ENCODE data around the gene PHF19. TPM values are rescaled to one million over a fixed set of nuclear protein-coding genes. Genes with fewer than 3 reads are reported as not detected.

Gene PHF19
- polyA plus RNA-seq, 3 donors: 12.6 to 61.0 (median 12.7) TPM

GRCh38 chr9:120870206-120870605 lies 6.8 kb downstream of the PHF19 start:
- 17% methylated on average over 6 of the region's 9 CpGs for WGBS (ENCODE audit: insufficient coverage)
- Mint-ChIP-seq H3K4me1 (peaks cover 39% of the 10 kb centered on the region), H3K9me3 (no peaks in the 10 kb centered on the region), H3K27ac (peak overlapping the region; percentile 75 to 99 (median 94)), H3K4me3 (peak overlapping the region in 1 of 2 donors; percentile 35), H3K36me3 (peaks cover 50 to 65% of the 10 kb centered on the region in 2 donors), H3K27me3 (ENCODE audit: low read depth in 3 of 3) (no peaks in the 10 kb centered on the region)
- Histone ChIP-seq H3K27ac (ENCODE audit: low read depth in 1 of 2, low read length in 2 of 2) (peak overlapping the region; percentile 10 to 95), H4K20me1 (ENCODE audit: insufficient read depth, low read length) (no peaks in the 10 kb centered on the region), H3K36me3 (replicated peaks in 1 of 2; ENCODE audit: control insufficient read depth in 1 of 2, insufficient read depth in 2 of 2, low read length in 2 of 2) (peaks cover 32 to 54% of the 10 kb centered on the region in 2 donors), H2AFZ (ENCODE audit: insufficient read depth, low read depth, low read length, poor library complexity, severe bottlenecking) (peak overlapping the region; percentile 87), H3K27me3 (ENCODE audit: control insufficient read depth in 2 of 2, insufficient read depth in 2 of 2, low read length in 2 of 2) (no peaks in the 10 kb centered on the region), H3K9ac (ENCODE audit: insufficient read depth, low read length, poor library complexity, severe bottlenecking) (no peak overlapping the region), H3K4me2 (replicated peaks; ENCODE audit: extremely low read depth, low read length, poor library complexity, severe bottlenecking) (no peak overlapping the region), H3K79me2 (ENCODE audit: insufficient read depth, low read length) (peaks cover 58% of the 10 kb centered on the region), H3K4me1 (ENCODE audit: control insufficient read depth in 1 of 2, insufficient read depth in 2 of 2, low read length in 2 of 2) (peaks cover 29 to 35% of the 10 kb centered on the region in 2 donors), H3K4me3 (replicated peaks in 1 of 3; ENCODE audit: low read depth in 2 of 3, low read length in 3 of 3) (no peak overlapping the region), H3K9me3 (replicated peaks in 1 of 2; ENCODE audit: control insufficient read depth in 1 of 2, insufficient read depth in 1 of 2, low read length in 2 of 2) (no peaks in the 10 kb centered on the region)
- no peak for TF ChIP-seq CTCF (IDR thresholded peaks at IDR 0.05)
- peak in 1 of 3 donors; percentile 35 for DNase-seq
- intact Hi-C loops (cut with micrococcal nuclease): loop anchor here in 1 of 2 donors (2.0 kb wide), 1 partner anchor 67 kb away; no protein-coding TSS in a partner anchor

- intact Hi-C loops (cut with micrococcal nuclease): loop anchor here in 1 of 2 donors (2.0 kb wide), 1 partner anchor 67 kb away; no protein-coding TSS in a partner anchor
- TF ChIP-seq CTCF (IDR thresholded peaks at IDR 0.05): no peak
- peaks cover 51 to 68% of the 10 kb centered on the region in 2 donors for H3K36me3 Mint-ChIP-seq
Observed at GRCh38 chr9:120869726-120870125, 7.3 kb downstream of the PHF19 start.

More at GRCh38 chr9:120869726-120870125, 7.3 kb downstream of the PHF19 start:
- peak overlapping the region; percentile 74 for H3K9ac ChIP-seq (ENCODE audit: insufficient read depth, low read length, poor library complexity, severe bottlenecking)
- peak overlapping the region; percentile 87 for H2AFZ ChIP-seq (ENCODE audit: insufficient read depth, low read depth, low read length, poor library complexity, severe bottlenecking)
- peak overlapping the region; percentile 87 for H3K4me2 ChIP-seq (replicated peaks; ENCODE audit: extremely low read depth, low read length, poor library complexity, severe bottlenecking)
- Mint-ChIP-seq H3K9me3 (no peaks in the 10 kb centered on the region), H3K4me3 (no peak overlapping the region), H3K4me1 (peaks cover 36% of the 10 kb centered on the region), H3K27me3 (ENCODE audit: low read depth in 3 of 3) (no peaks in the 10 kb centered on the region), H3K27ac (peak overlapping the region; percentile 4 to 99 (median 96))
- no peaks in the 10 kb centered on the region for H4K20me1 ChIP-seq (ENCODE audit: insufficient read depth, low read length)
- peaks cover 36 to 56% of the 10 kb centered on the region in 2 donors for H3K36me3 ChIP-seq (replicated peaks in 1 of 2; ENCODE audit: control insufficient read depth in 1 of 2, insufficient read depth in 2 of 2, low read length in 2 of 2)
- H3K9me3 ChIP-seq (replicated peaks in 1 of 2; ENCODE audit: control insufficient read depth in 1 of 2, insufficient read depth in 1 of 2, low read length in 2 of 2): no peaks in the 10 kb centered on the region
- DNase-seq: no peak
- WGBS (ENCODE audit: insufficient coverage): 85% methylated on average over 9 of the region's 10 CpGs
- H3K4me3 ChIP-seq (replicated peaks in 1 of 3; ENCODE audit: low read depth in 2 of 3, low read length in 3 of 3): peak overlapping the region in 1 of 3 experiments; percentile 88
- H3K4me1 ChIP-seq (ENCODE audit: control insufficient read depth in 1 of 2, insufficient read depth in 2 of 2, low read length in 2 of 2): peaks cover 25 to 30% of the 10 kb centered on the region in 2 donors
- no peaks in the 10 kb centered on the region for H3K27me3 ChIP-seq (ENCODE audit: control insufficient read depth in 2 of 2, insufficient read depth in 2 of 2, low read length in 2 of 2)
- H3K27ac ChIP-seq (ENCODE audit: low read depth in 1 of 2, low read length in 2 of 2): peak overlapping the region; percentile 10 to 95
- peaks cover 53% of the 10 kb centered on the region for H3K79me2 ChIP-seq (ENCODE audit: insufficient read depth, low read length)
